ENCODE results near the gene HNF1A. TPM values are rescaled to one million over a fixed set of nuclear protein-coding genes. Genes with fewer than 3 reads are reported as not detected.
A peak's percentile ranks its signal among the peaks of the same experiment; 100 is the strongest.

The HNF1A gene
- total RNA-seq, 1 donor from 2014 or later: not detected

GRCh38 chr12:120980800-120981368 is 2.5 kb downstream of the HNF1A start:
- Mint-ChIP-seq H3K27ac (no peak overlapping the region), H3K27me3 (ENCODE audit: insufficient read depth, low read depth) (peaks cover 3% of the 10 kb centered on the region), H3K4me3 (no peak overlapping the region), H3K36me3 (no peaks in the 10 kb centered on the region), H3K4me1 (peaks cover 16% of the 10 kb centered on the region), H3K9me3 (no peaks in the 10 kb centered on the region)
- Histone ChIP-seq H3K79me2 (ENCODE audit: low read depth) (no peaks in the 10 kb centered on the region), H4K20me1 (ENCODE audit: low read depth) (no peaks in the 10 kb centered on the region), H3K9me3 (ENCODE audit: low read depth) (no peaks in the 10 kb centered on the region), H2AFZ (replicated peaks) (no peak overlapping the region), H3K4me3 (no peak overlapping the region), H3K27ac (no peak overlapping the region), H3F3A (ENCODE audit: low read depth) (no peaks in the 10 kb centered on the region), H3K9ac (no peak overlapping the region), H3K36me3 (no peaks in the 10 kb centered on the region), H3K4me2 (no peak overlapping the region), H3K4me1 (peaks cover 10% of the 10 kb centered on the region), H3K27me3 (no peaks in the 10 kb centered on the region)
- no peak for DNase-seq (ENCODE audit: low spot score)
- TF ChIP-seq EZH2 (IDR thresholded peaks at IDR 0.05) (no peak), EZH2phosphoT487 (IDR thresholded peaks at IDR 0.05) (no peak), CTCF (IDR thresholded peaks at IDR 0.05) (no peak)

DNA sequence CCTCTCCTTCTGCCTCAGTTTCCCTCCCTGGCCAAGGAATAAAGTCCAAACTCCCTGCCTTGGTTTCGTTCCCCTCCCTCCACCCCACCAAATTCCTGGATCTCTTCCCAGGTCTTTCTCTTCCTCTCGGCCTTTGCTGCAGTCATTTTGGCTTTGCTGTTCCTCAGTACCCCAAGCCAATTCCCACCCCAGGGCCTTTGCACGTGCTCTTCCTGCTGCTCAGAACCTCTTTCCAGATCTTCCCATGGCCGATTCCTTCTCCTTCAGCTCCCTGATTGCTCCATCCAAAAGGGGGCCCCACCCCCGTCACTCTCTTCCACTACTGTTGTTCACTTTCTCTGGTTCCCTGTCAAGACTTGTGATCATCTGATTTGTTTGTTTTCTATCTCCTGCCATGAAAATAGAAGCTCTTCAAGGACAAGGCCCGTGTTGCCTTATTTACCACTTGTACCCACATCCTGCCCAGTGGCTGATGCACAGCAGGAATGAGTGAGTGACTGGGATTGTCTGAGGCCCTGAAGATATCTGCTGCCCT is 3.1 kb downstream of the HNF1A start:
- Histone ChIP-seq H3K9ac (no peak overlapping the region), H2AFZ (replicated peaks) (no peak overlapping the region), H3K4me3 (no peak overlapping the region), H3F3A (ENCODE audit: low read depth) (no peaks in the 10 kb centered on the region), H3K36me3 (no peaks in the 10 kb centered on the region), H3K27me3 (no peaks in the 10 kb centered on the region), H4K20me1 (ENCODE audit: low read depth) (no peaks in the 10 kb centered on the region), H3K4me1 (peaks cover 10% of the 10 kb centered on the region), H3K4me2 (no peak overlapping the region), H3K79me2 (ENCODE audit: low read depth) (no peaks in the 10 kb centered on the region), H3K9me3 (ENCODE audit: low read depth) (no peaks in the 10 kb centered on the region), H3K27ac (no peak overlapping the region)
- no peaks in the 10 kb centered on the region for H3K36me3 Mint-ChIP-seq
- H3K4me1 Mint-ChIP-seq: peaks cover 16% of the 10 kb centered on the region
- DNase-seq (ENCODE audit: low spot score): no peak
- peaks cover 3% of the 10 kb centered on the region for H3K27me3 Mint-ChIP-seq (ENCODE audit: insufficient read depth, low read depth)
- TF ChIP-seq EZH2phosphoT487 (IDR thresholded peaks at IDR 0.05) (no peak), EZH2 (IDR thresholded peaks at IDR 0.05) (no peak)
- H3K4me3 Mint-ChIP-seq: no peak overlapping the region
- no peaks in the 10 kb centered on the region for H3K9me3 Mint-ChIP-seq
- H3K27ac Mint-ChIP-seq: no peak overlapping the region

- Histone ChIP-seq H3K9me3 (ENCODE audit: low read depth) (no peaks in the 10 kb centered on the region), H4K20me1 (ENCODE audit: low read depth) (no peaks in the 10 kb centered on the region), H3K27ac (no peak overlapping the region), H3K4me2 (no peak overlapping the region), H3K4me3 (no peak overlapping the region), H3K36me3 (no peaks in the 10 kb centered on the region), H3K4me1 (peaks cover 10% of the 10 kb centered on the region), H3K27me3 (no peaks in the 10 kb centered on the region), H3K9ac (no peak overlapping the region), H3F3A (ENCODE audit: low read depth) (no peaks in the 10 kb centered on the region), H3K79me2 (ENCODE audit: low read depth) (no peaks in the 10 kb centered on the region), H2AFZ (replicated peaks) (no peak overlapping the region)
- H3K36me3 Mint-ChIP-seq: no peaks in the 10 kb centered on the region
- peaks cover 16% of the 10 kb centered on the region for H3K4me1 Mint-ChIP-seq
- H3K4me3 Mint-ChIP-seq: peak overlapping the region; percentile 46
- peaks cover 3% of the 10 kb centered on the region for H3K27me3 Mint-ChIP-seq (ENCODE audit: insufficient read depth, low read depth)
- TF ChIP-seq EZH2phosphoT487 (IDR thresholded peaks at IDR 0.05): no peak
- no peak for TF ChIP-seq EZH2 (IDR thresholded peaks at IDR 0.05)
- TF ChIP-seq CTCF (IDR thresholded peaks at IDR 0.05): no peak
- H3K9me3 Mint-ChIP-seq: no peaks in the 10 kb centered on the region
- DNase-seq (ENCODE audit: low spot score): no peak
- no peak overlapping the region for H3K27ac Mint-ChIP-seq
These were observed 4.3 kb downstream of the HNF1A start for GRCh38 chr12:120982659-120983058.

DNA sequence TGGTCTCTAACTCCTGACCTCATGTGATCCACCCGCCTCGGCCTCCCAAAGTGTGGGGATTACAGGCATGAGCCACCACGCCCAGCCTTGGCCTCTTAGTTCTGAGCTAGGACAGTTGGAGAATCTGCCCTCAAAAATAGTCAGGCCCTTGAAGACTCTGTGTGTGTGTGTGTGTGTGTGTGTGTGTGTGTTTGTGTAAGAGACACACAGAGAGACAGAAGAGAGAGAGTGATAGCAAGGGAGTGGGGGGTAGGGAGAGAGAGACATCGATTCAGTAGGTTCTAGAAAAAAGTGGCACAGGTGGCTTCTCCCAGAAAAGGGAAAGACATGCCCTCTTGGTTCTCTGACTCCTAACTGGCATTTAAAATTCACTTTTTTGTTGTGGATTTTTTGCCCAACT is 5.4 kb downstream of the HNF1A start:
- TF ChIP-seq CTCF (IDR thresholded peaks at IDR 0.05) (no peak), EZH2 (IDR thresholded peaks at IDR 0.05) (no peak), EZH2phosphoT487 (IDR thresholded peaks at IDR 0.05) (no peak)
- no peaks in the 10 kb centered on the region for H3F3A ChIP-seq (ENCODE audit: low read depth)
- no peaks in the 10 kb centered on the region for H3K79me2 ChIP-seq (ENCODE audit: low read depth)
- no peak overlapping the region for H3K27ac ChIP-seq
- H3K36me3 ChIP-seq: no peaks in the 10 kb centered on the region
- DNase-seq (ENCODE audit: low spot score): no peak
- H3K4me2 ChIP-seq: no peak overlapping the region
- no peak overlapping the region for H3K4me3 ChIP-seq
- peaks cover 3% of the 10 kb centered on the region for H3K27me3 Mint-ChIP-seq (ENCODE audit: insufficient read depth, low read depth)
- no peak overlapping the region for H3K4me3 Mint-ChIP-seq
- H3K9me3 Mint-ChIP-seq: no peaks in the 10 kb centered on the region
- peak overlapping the region; percentile 34 for H2AFZ ChIP-seq (replicated peaks)
- no peaks in the 10 kb centered on the region for H3K36me3 Mint-ChIP-seq
- no peak overlapping the region for H3K27ac Mint-ChIP-seq
- no peaks in the 10 kb centered on the region for H3K27me3 ChIP-seq
- no peak overlapping the region for H3K9ac ChIP-seq
- H3K4me1 Mint-ChIP-seq: peaks cover 16% of the 10 kb centered on the region
- H3K4me1 ChIP-seq: peaks cover 10% of the 10 kb centered on the region
- no peaks in the 10 kb centered on the region for H4K20me1 ChIP-seq (ENCODE audit: low read depth)
- H3K9me3 ChIP-seq (ENCODE audit: low read depth): no peaks in the 10 kb centered on the region

Data from neural progenitor cell (in vitro differentiated cells).